H1 (cell line): ENCODE data around the gene MVP. TPM values are rescaled to one million over a fixed set of nuclear protein-coding genes. Genes with fewer than 3 reads are reported as not detected.

ENCODE experiments used
- CTCF ChIA-PET: fragments of 300-600 bp; sonication (Branson Sonifier 250); formaldehyde crosslinking; loops from one replicate; lab custom pipeline; 2021; ENCODE audit not compliant: partially characterized antibody; lab: Charles Lee
- POLR2A ChIA-PET: fragments of 300-600 bp; sonication (Branson Sonifier 250); formaldehyde crosslinking; loops from one replicate; lab custom pipeline; 2021; ENCODE audit warnings: inconsistent platforms; ENCODE audit not compliant: partially characterized antibody; lab: Charles Lee
- DNase-seq, 2 experiments: peaks; one replicate each; pipeline versions ENCODE4 v3.0.0 to v3.0.0-alpha.2; 2010 to 2022; ENCODE audit warnings: low spot score in 2 of 2, low read depth in 1 of 2, mixed read lengths in 1 of 2
- FAIRE-seq: peaks from 2 replicates; lab custom pipeline; 2011; peaks lifted over from hg19 to GRCh38; lab: Jason Lieb, UNC
- H2AFZ ChIP-seq: 2 replicates; pipeline ENCODE4 v1.8.1; 2012; ENCODE audit warnings: low read length, inconsistent platforms
- H2AK5ac ChIP-seq: 2 replicates; pipeline ENCODE4 v1.6.1; 2013; ENCODE audit warnings: low read depth, low read length
- H2BK120ac ChIP-seq: replicated peaks from 2 replicates; pipeline ENCODE3; 2013; ENCODE audit warnings: low read depth, low read length, inconsistent platforms
- H2BK12ac ChIP-seq: 2 replicates; pipeline ENCODE4 v1.6.1; 2013; ENCODE audit warnings: low read depth, low read length
- H2BK15ac ChIP-seq: 2 replicates; pipeline ENCODE4 v1.6.1; 2013; ENCODE audit warnings: low read length
- H2BK20ac ChIP-seq: 2 replicates; pipeline ENCODE4 v1.6.1; 2013; ENCODE audit warnings: low read length
- H2BK5ac ChIP-seq: 2 replicates; pipeline ENCODE4 v1.6.1; 2013; ENCODE audit warnings: low read depth, low read length
- H3K14ac ChIP-seq: 2 replicates; pipeline ENCODE4 v1.6.1; 2013; ENCODE audit warnings: inconsistent platforms; ENCODE audit not compliant: insufficient read length
- H3K18ac ChIP-seq: 2 replicates; pipeline ENCODE4 v1.6.1; 2013; ENCODE audit warnings: low read length; ENCODE audit errors: extremely low read depth
- H3K23ac ChIP-seq: 2 replicates; pipeline ENCODE4 v1.6.1; 2013; ENCODE audit warnings: inconsistent platforms; ENCODE audit not compliant: insufficient read length
- H3K23me2 ChIP-seq: 2 replicates; pipeline ENCODE4 v1.6.1; 2013; ENCODE audit warnings: low read depth, low read length
- H3K27ac ChIP-seq: 2 replicates; pipeline ENCODE4 v1.6.1; 2011; ENCODE audit warnings: low read depth, low read length, inconsistent platforms
- H3K27me3 ChIP-seq, 4 experiments: replicated peaks in 1 of 4; 1 replicate in 1 of 4; 2 replicates in 3 of 4; pipeline versions ENCODE4 v1.6.1 to v1.8.1; 2011 to 2013; ENCODE audit warnings: low read length in 3 of 4, mild to moderate bottlenecking in 3 of 4, inconsistent platforms in 2 of 4, mixed read lengths in 2 of 4, moderate library complexity in 1 of 4; ENCODE audit not compliant: control insufficient read depth in 3 of 4, insufficient read depth in 3 of 4; ENCODE audit errors: extremely low read depth in 1 of 4
- H3K36me3 ChIP-seq, 4 experiments: 2 replicates each; pipeline versions ENCODE4 v1.6.1 to v1.8.1; 2011 to 2013; ENCODE audit warnings: mild to moderate bottlenecking in 4 of 4, low read length in 3 of 4, moderate library complexity in 2 of 4, control low read depth in 1 of 4, inconsistent platforms in 1 of 4; ENCODE audit not compliant: insufficient read depth in 4 of 4, control insufficient read depth in 2 of 4
- H3K4ac ChIP-seq: replicated peaks from 2 replicates; pipeline ENCODE3; 2013; ENCODE audit warnings: low read length, low read depth, mixed read lengths, inconsistent platforms; ENCODE audit not compliant: insufficient read length
- H3K4me1 ChIP-seq, 4 experiments: replicated peaks in 1 of 4; 1 replicate in 1 of 4; 2 replicates in 3 of 4; pipeline versions ENCODE4 v1.6.1 to v1.8.1; 2011 to 2013; ENCODE audit warnings: low read length in 3 of 4, inconsistent platforms in 2 of 4, mixed read lengths in 1 of 4; ENCODE audit not compliant: insufficient read depth in 4 of 4, control insufficient read depth in 3 of 4
- H3K4me2 ChIP-seq, 2 experiments: 2 replicates each; pipeline versions ENCODE4 v1.6.1 to v1.8.1; 2011 to 2013; ENCODE audit warnings: low read depth in 2 of 2, low read length in 2 of 2, control low read depth in 1 of 2, inconsistent platforms in 1 of 2, mild to moderate bottlenecking in 1 of 2; ENCODE audit not compliant: insufficient read depth in 1 of 2
- H3K4me3 ChIP-seq, 4 experiments: fragments of 200-600, 300-600 bp in 1 of 4; sonication (generic), shearing (Covaris generic), sonication (Bioruptor Twin) in 1 of 4; 2 replicates each; pipeline versions ENCODE4 v1.5.1 to v1.8.1; 2011 to 2016; ENCODE audit warnings: low read length in 4 of 4, low read depth in 3 of 4, control low read depth in 2 of 4, inconsistent platforms in 2 of 4, mild to moderate bottlenecking in 2 of 4, mixed read lengths in 1 of 4, moderate library complexity in 1 of 4; ENCODE audit not compliant: insufficient read depth in 2 of 4; ENCODE audit errors: extremely low read depth in 1 of 4
- H3K56ac ChIP-seq: replicated peaks from 2 replicates; pipeline ENCODE3; 2013; ENCODE audit warnings: low read depth, mild to moderate bottlenecking, mixed read lengths, low read length, inconsistent platforms; ENCODE audit not compliant: insufficient read length
- H3K79me1 ChIP-seq: 2 replicates; pipeline ENCODE4 v1.6.1; 2013; ENCODE audit warnings: low read depth, low read length, control low read depth
- H3K79me2 ChIP-seq, 2 experiments: 2 replicates each; pipeline versions ENCODE4 v1.6.1 to v1.8.1; 2012 to 2013; ENCODE audit warnings: low read length in 2 of 2, mild to moderate bottlenecking in 2 of 2, inconsistent platforms in 1 of 2; ENCODE audit not compliant: insufficient read depth in 2 of 2, control insufficient read depth in 1 of 2
- H3K9ac ChIP-seq, 4 experiments: replicated peaks in 1 of 4; 1 replicate in 1 of 4; 2 replicates in 3 of 4; pipeline versions ENCODE4 v1.6.1 to v1.8.1; 2011 to 2013; ENCODE audit warnings: low read depth in 3 of 4, low read length in 3 of 4, control low read depth in 2 of 4, mild to moderate bottlenecking in 2 of 4, moderate library complexity in 2 of 4, inconsistent platforms in 1 of 4; ENCODE audit errors: extremely low read depth in 1 of 4
- H3K9me3 ChIP-seq, 2 experiments: 2 replicates each; pipeline versions ENCODE4 v1.6.1 to v1.8.1; 2012 to 2013; ENCODE audit warnings: mild to moderate bottlenecking in 2 of 2, moderate library complexity in 2 of 2, control low read depth in 1 of 2, inconsistent platforms in 1 of 2, low read depth in 1 of 2, low read length in 1 of 2, mixed read lengths in 1 of 2; ENCODE audit not compliant: insufficient read depth in 2 of 2
- H4K20me1 ChIP-seq, 2 experiments: replicated peaks in 1 of 2; 2 replicates each; pipeline versions ENCODE3 to v1.8.1; 2011 to 2013; ENCODE audit warnings: inconsistent platforms in 2 of 2, low read length in 2 of 2, mild to moderate bottlenecking in 1 of 2; ENCODE audit not compliant: insufficient read depth in 2 of 2, control insufficient read depth in 1 of 2
- H4K5ac ChIP-seq: 2 replicates; pipeline ENCODE4 v1.6.1; 2013; ENCODE audit warnings: low read length, low read depth, mixed read lengths, inconsistent platforms; ENCODE audit not compliant: insufficient read length
- H4K8ac ChIP-seq: 2 replicates; pipeline ENCODE4 v1.8.0; 2013; ENCODE audit warnings: mild to moderate bottlenecking, moderate library complexity, low read length, inconsistent platforms; ENCODE audit not compliant: insufficient read depth; ENCODE audit errors: extremely low read depth
- H4K91ac ChIP-seq: replicated peaks from 2 replicates; pipeline ENCODE3; 2013; ENCODE audit warnings: low read length, mixed read lengths, inconsistent platforms; ENCODE audit not compliant: insufficient read length
- ASH2L ChIP-seq: fragments of 200-600, 300-600 bp; sonication (generic); IDR thresholded peaks from one replicate; pipeline ENCODE4 v1.7.1; 2017; ENCODE audit warnings: low read length
- BRCA1 ChIP-seq: IDR thresholded peaks from 2 replicates; pipeline ENCODE4 v1.6.1; 2012; ENCODE audit warnings: low read depth, low read length, improper control_type of control experiment
- GABPA ChIP-seq: IDR thresholded peaks from 2 replicates; pipeline ENCODE4 v1.6.1; 2011; ENCODE audit warnings: mild to moderate bottlenecking, low read length, moderate library complexity, borderline replicate concordance; ENCODE audit not compliant: insufficient read depth
- HDAC2 ChIP-seq, 2 experiments: fragments of 300-600 bp in 1 of 2; sonication (generic) in 1 of 2; IDR thresholded peaks; 2 replicates each; pipeline ENCODE4 v1.6.1; 2011 to 2012; ENCODE audit warnings: low read depth in 2 of 2, low read length in 2 of 2, mild to moderate bottlenecking in 2 of 2, moderate library complexity in 2 of 2, borderline replicate concordance in 1 of 2, inconsistent platforms in 1 of 2
- KDM5A ChIP-seq: fragments of 200-600 bp; IDR thresholded peaks from 2 replicates; pipeline ENCODE4 v1.7.1; 2012; ENCODE audit warnings: mild to moderate bottlenecking, low read length, inconsistent platforms, mixed read lengths
- RBBP5 ChIP-seq: IDR thresholded peaks from 2 replicates; pipeline ENCODE4 v1.7.1; 2012; ENCODE audit warnings: low read depth, mild to moderate bottlenecking, inconsistent platforms, low read length, moderate library complexity, borderline replicate concordance
- SAP30 ChIP-seq: fragments of 300-600 bp; sonication (generic); IDR thresholded peaks from 2 replicates; pipeline ENCODE4 v1.7.1; 2012; ENCODE audit warnings: low read length, moderate library complexity, mild to moderate bottlenecking, inconsistent platforms; ENCODE audit not compliant: insufficient read depth, insufficient replicate concordance
- SIN3A ChIP-seq, 2 experiments: IDR thresholded peaks in 1 of 2; conservative IDR thresholded peaks in 1 of 2; 2 replicates each; pipeline ENCODE4 v1.6.1; 2011 to 2012; ENCODE audit warnings: low read length in 2 of 2, improper control_type of control experiment in 1 of 2, low read depth in 1 of 2, mild to moderate bottlenecking in 1 of 2
- SP4 ChIP-seq: IDR thresholded peaks from 2 replicates; pipeline ENCODE4 v1.6.1; 2012; ENCODE audit warnings: low read length, inconsistent platforms
- WGBS, 2 experiments: shearing (Covaris generic) in 1 of 2; methylation state at CpG; one replicate each; pipeline versions ENCODE4 v1.1.6 to v1.1.7; 2013 to 2015; ENCODE audit warnings: low lambda C conversion rate in 2 of 2, mixed read lengths in 2 of 2, inconsistent platforms in 1 of 2, low coverage in 1 of 2, missing lambda C conversion rate in 1 of 2; ENCODE audit not compliant: insufficient replicate concordance in 2 of 2, insufficient coverage in 1 of 2, insufficient read length in 1 of 2; ENCODE audit errors: extremely low coverage in 1 of 2, missing lambda C conversion rate in 1 of 2; 5-methylcytosine and 5-hydroxymethylcytosine counted together
- polyA plus RNA-seq, 7 experiments: library from polyadenylated mRNA; depleted of rRNA in 3 of 7; stranded (reverse) in 5 of 7; unstranded in 2 of 7; fragments of >200 nt in 5 of 7; fragments of 200-250 nt in 2 of 7; gene quantifications; 1 replicate in 5 of 7; 2 replicates in 1 of 7; 4 replicates in 1 of 7; pipeline versions ENCODE4 v1.2.1 to v1.2.3, GENCODE V29; 2011 to 2013; ENCODE audit warnings: missing spikeins in 2 of 7, mixed read lengths in 2 of 7
- total RNA-seq: library from RNA; stranded (reverse); fragmentation: NEBNext Ultra II Directional; extraction: Animal tissue kit (Norgen Biotek cat#: 25700); gene quantifications from 2 replicates; pipeline ENCODE4 v1.2.1, GENCODE V29; 2021

Gene MVP
- total and polyA plus RNA-seq, 2 of the 8 experiments (the other 6 are each of a cell fraction or from before 2014, with no cell fraction given) = 1.9 TPM

DNA sequence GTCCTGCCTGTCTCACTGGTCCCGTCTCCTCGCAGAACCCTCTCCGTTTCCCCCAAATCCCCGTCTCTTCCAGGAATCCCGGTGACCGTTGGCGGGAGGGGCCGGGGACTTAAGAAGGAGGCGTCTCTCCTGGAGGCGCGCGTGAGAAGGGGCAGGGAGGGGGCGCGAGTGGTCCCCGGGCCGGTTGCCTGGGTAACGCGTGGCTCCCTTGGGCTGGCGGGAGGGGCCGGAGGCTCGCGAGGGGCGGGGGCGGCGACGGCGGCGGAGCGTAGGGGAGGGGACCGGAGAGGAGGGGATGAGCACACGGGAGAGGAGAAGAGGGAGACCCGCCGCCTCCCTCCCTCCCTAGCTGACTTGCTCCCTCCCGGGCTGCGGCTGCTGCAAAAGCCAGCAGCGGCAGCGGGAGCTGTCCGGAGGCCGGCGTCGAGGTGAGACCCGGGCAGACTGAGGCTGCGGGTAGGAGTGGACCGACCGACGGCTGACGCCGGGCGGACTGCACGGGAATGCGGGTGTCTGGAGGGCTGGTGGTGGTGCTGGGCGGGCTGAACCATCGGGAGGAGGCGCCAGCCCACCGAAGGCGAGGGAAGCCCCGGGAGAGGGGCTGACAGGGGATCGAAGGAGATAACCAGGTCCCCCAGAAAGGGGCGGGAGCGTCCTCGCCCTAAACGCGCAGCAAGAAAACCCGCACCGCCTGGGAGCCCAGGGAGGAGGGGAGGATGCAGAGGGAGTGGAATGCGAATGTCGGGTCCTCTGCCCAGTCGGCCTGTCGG is 8.2 kb upstream of the MVP start, which contains the start of gene PRRT2:
Gene PRRT2 (plus strand): TSS at position 298 of the 770 bp plus-strand sequence. CDS start 862 bp downstream, outside the sequence.
- peak within 1 kb of the TSS in 3 of 4 experiments; percentile 50 to 54 (median 51); a peak in 5 of 7 replicates for H3K9ac ChIP-seq
- no peaks in the 10 kb centered on the region for H3K27me3 ChIP-seq
- H2BK15ac ChIP-seq = peak within 1 kb of the TSS; percentile 61; the same call in 1 of the 2 replicates
- H3K27ac ChIP-seq = peak within 1 kb of the TSS; percentile 64
- H3K4me1 ChIP-seq = peaks cover 0 to 52% (median 42%) of the 10 kb centered on the region in 4 experiments; a peak in 6 of 7 replicates
- POLR2A ChIA-PET = interaction anchor here (0.6 to 4.0 kb wide), 23 partner anchors 9 to 219 kb away, joined by 3 to 31 read pairs (median 4); partner anchors contain the start of genes ASPHD1, CDIPT, HIRIP3 and KIF22
- H3K23ac ChIP-seq = no peak within 1 kb of the TSS
- H3K4ac ChIP-seq = peak within 1 kb of the TSS; percentile 65
- H3K4me2 ChIP-seq = peak within 1 kb of the TSS; percentile 91 to 92
- H3K18ac ChIP-seq = peak within 1 kb of the TSS; percentile 65
- peak in 1 of 2 experiments; percentile 80 for DNase-seq
- H2BK12ac ChIP-seq = peak within 1 kb of the TSS; percentile 19; the same call in 1 of the 2 replicates
- peak within 1 kb of the TSS; percentile 88 for H4K8ac ChIP-seq
- H3K4me3 ChIP-seq = peak within 1 kb of the TSS; percentile 75 to 85 (median 82)
- peaks cover 15 to 21% of the 10 kb centered on the region in 2 experiments for H4K20me1 ChIP-seq
- H4K5ac ChIP-seq = peak within 1 kb of the TSS; percentile 73
- no peak within 1 kb of the TSS for H2BK120ac ChIP-seq
- H3K9me3 ChIP-seq = no peaks in the 10 kb centered on the region
- CTCF ChIA-PET = interaction anchor here (0.6 to 1.2 kb wide), 3 partner anchors 36 to 165 kb away, joined by 3 to 5 read pairs (median 4); no protein-coding TSS in a partner anchor
- FAIRE-seq = no peak
- H3K14ac ChIP-seq = no peak within 1 kb of the TSS
- no peak within 1 kb of the TSS for H2AFZ ChIP-seq
- peaks cover 7 to 34% of the 10 kb centered on the region in 2 experiments for H3K79me2 ChIP-seq
- WGBS, 2 experiments = 1% methylated on average over 34 of the region's 69 CpGs; no CpG with 5 or more reads in 1 of the 2 experiments
- peaks cover 39% of the 10 kb centered on the region for H3K23me2 ChIP-seq
- TF ChIP-seq SP4 = no peak
- peak in 1 of 2 experiments; percentile 50; a peak in 2 of 4 replicates for TF ChIP-seq SIN3A (conservative IDR thresholded peaks at IDR 0.05 in 1 of 2, IDR thresholded peaks at IDR 0.05 in 1 of 2; ENCODE audit: low read depth in 1 of 2, low read length in 2 of 2)
- TF ChIP-seq HDAC2 (IDR thresholded peaks at IDR 0.05; ENCODE audit: borderline replicate concordance in 1 of 2, low read depth in 2 of 2, low read length in 2 of 2) = 0 out of 4 replicates have a peak, but pooled peaks of 1 of the 2 experiments have one; percentile 19
- peak; percentile 25 for TF ChIP-seq ASH2L
- no peak for TF ChIP-seq KDM5A
- TF ChIP-seq GABPA = no peak
- TF ChIP-seq SAP30 = peak; percentile 88
- no peak for TF ChIP-seq BRCA1
- 0 out of 2 replicates have a peak, but pooled peaks have one; percentile 51 for TF ChIP-seq RBBP5
- TF ChIP-seq, all 59 proteins: peak for 5
- H4K91ac ChIP-seq = peak within 1 kb of the TSS; percentile 90
- H2AK5ac ChIP-seq = no peak within 1 kb of the TSS
- H3K36me3 ChIP-seq = peaks cover 6 to 25% (median 10%) of the 10 kb centered on the region in 4 experiments
- H3K79me1 ChIP-seq = no peaks in the 10 kb centered on the region; the same call in 1 of the 2 replicates
- H3K56ac ChIP-seq = peak within 1 kb of the TSS; percentile 34
- no peak within 1 kb of the TSS for H2BK20ac ChIP-seq
- H2BK5ac ChIP-seq = peak within 1 kb of the TSS; percentile 92; the same call in 1 of the 2 replicates
